Stomach (tissue), 9 donors: ENCODE measurements around the gene FOXL2. TPM values are rescaled to one million over a fixed set of nuclear protein-coding genes. Genes with fewer than 3 reads are reported as not detected.

Source experiments
- DNase-seq, 2 donors: peaks; one replicate each; pipeline versions ENCODE4 v3.0.0 to v3.0.0-alpha.2; 2013 to 2019
- H3K27ac ChIP-seq, 5 donors: fragments of 200-600 bp in 4 of 5; sonication (generic) in 4 of 5; one replicate each; pipeline ENCODE4 v1.5.1; 2013 to 2019; ENCODE audit warnings: mild to moderate bottlenecking in 1 of 5, moderate library complexity in 1 of 5
- H3K27me3 ChIP-seq, 3 donors: fragments of 200-600 bp; sonication (generic); one replicate each; pipeline ENCODE4 v1.5.1; 2017 to 2019; ENCODE audit warnings: mixed run types in 1 of 3
- H3K36me3 ChIP-seq, 4 donors: fragments of 200-600 bp; sonication (generic); 1 replicate in 3 of 4; 2 replicates in 1 of 4; pipeline ENCODE4 v1.5.1; 2016 to 2019
- H3K4me1 ChIP-seq, 4 donors: fragments of 200-600 bp; sonication (generic); one replicate each; pipeline ENCODE4 v1.5.1; 2016 to 2019
- H3K4me3 ChIP-seq, 4 donors: fragments of 200-600 bp; sonication (generic) in 3 of 4; one replicate each; pipeline ENCODE4 v1.5.1; 2016 to 2019; ENCODE audit warnings: mild to moderate bottlenecking in 1 of 4
- H3K9me3 ChIP-seq, 4 donors: fragments of 200-600 bp; sonication (generic); one replicate each; pipeline ENCODE4 v1.5.1; 2016 to 2019
- CTCF ChIP-seq, 7 experiments: fragments of 450-650 bp in 4 of 7; fragments of 200-600 bp in 3 of 7; sonication (generic) in 3 of 7; IDR thresholded peaks; one replicate each; pipeline ENCODE4 v1.5.1; 2016 to 2019; ENCODE audit warnings: antibody characterized with exemption in 7 of 7, control low read depth in 2 of 7, mild to moderate bottlenecking in 1 of 7
- EP300 ChIP-seq: sonication (generic); formaldehyde crosslinking; IDR thresholded peaks from one replicate; pipeline ENCODE4 v1.6.1; 2017; ENCODE audit warnings: antibody characterized with exemption
- POLR2A ChIP-seq, 4 donors: fragments of 450-650 bp; IDR thresholded peaks; one replicate each; pipeline ENCODE4 v1.6.1; 2016; ENCODE audit warnings: antibody characterized with exemption in 4 of 4, control low read depth in 2 of 4, mild to moderate bottlenecking in 1 of 4, moderate library complexity in 1 of 4
- POLR2AphosphoS5 ChIP-seq, 3 donors: sonication (generic); formaldehyde crosslinking; IDR thresholded peaks; one replicate each; pipeline ENCODE4 v1.6.1; 2016; ENCODE audit warnings: antibody characterized with exemption in 3 of 3
- WGBS, 5 donors: extraction: QIAGEN DNeasy Blood & Tissue Kit in 3 of 5; methylation state at CpG; one replicate each; pipeline versions ENCODE4 v1.1.5 to v1.1.7; 2013 to 2018; 5-methylcytosine and 5-hydroxymethylcytosine counted together
- intact Hi-C: fragments of 100-400 bp; cut with DNase I; formaldehyde crosslinking; loops from one replicate; pipeline ENCODE4 v1.15.1; 2023; ENCODE audit warnings: low total_unique reads
- polyA plus RNA-seq, 3 donors: library from polyadenylated mRNA; stranded (reverse); fragments of 200-250 nt; gene quantifications; one replicate each; pipeline ENCODE4 v1.2.3, GENCODE V29; 2013
- total RNA-seq, 5 donors: library from RNA; depleted of rRNA; stranded (reverse); fragments of >200 nt; gene quantifications; one replicate each; pipeline versions ENCODE4 v1.1.0 to v1.2.3, GENCODE V29; 2014 to 2016
- donor health status: healthy with polysubstance abuse.
- donor health status: Bipolar disorder and iron deficiency.
- donor health status: healthy.

The FOXL2 gene
- total and polyA plus RNA-seq, 8 donors = not detected

GRCh38 chr3:138944929-138945708 lies 1.8 kb downstream of the FOXL2 start:
- intact Hi-C loops = no loop called here
- no peak overlapping the region for H3K27ac ChIP-seq
- no peak for TF ChIP-seq EP300
- no peak for TF ChIP-seq CTCF (IDR thresholded peaks at IDR 0.05)
- no peak for TF ChIP-seq POLR2AphosphoS5 (IDR thresholded peaks at IDR 0.05)
- TF ChIP-seq POLR2A (IDR thresholded peaks at IDR 0.05) = no peak
- no peaks in the 10 kb centered on the region for H3K9me3 ChIP-seq
- no peaks in the 10 kb centered on the region for H3K36me3 ChIP-seq
- peaks cover 39 to 52% (median 47%) of the 10 kb centered on the region in 4 donors for H3K4me1 ChIP-seq
- peaks cover 71 to 100% (median 100%) of the 10 kb centered on the region in 3 donors for H3K27me3 ChIP-seq
- DNase-seq = peak in 1 of 2 donors; percentile 60
- H3K4me3 ChIP-seq = peak overlapping the region; percentile 20 to 58 (median 46)
- WGBS, 5 donors = 2 to 5% (median 3%) methylated on average over 55 to 80 of the region's 80 CpGs

GRCh38 chr3:138944654-138944928 lies 2.3 kb downstream of the FOXL2 start:
- Histone ChIP-seq H3K9me3 (no peaks in the 10 kb centered on the region), H3K27ac (no peak overlapping the region), H3K4me3 (peak overlapping the region; percentile 20 to 58 (median 46)), H3K27me3 (peaks cover 71 to 100% (median 100%) of the 10 kb centered on the region in 3 donors), H3K36me3 (no peaks in the 10 kb centered on the region), H3K4me1 (peaks cover 35 to 51% (median 46%) of the 10 kb centered on the region in 4 donors)
- intact Hi-C loops = no loop called here
- no peak for DNase-seq
- 3 to 11% (median 7%) methylated on average over 12 of the region's 12 CpGs for WGBS, 5 donors
- no peak for TF ChIP-seq POLR2A (IDR thresholded peaks at IDR 0.05)
- TF ChIP-seq CTCF (IDR thresholded peaks at IDR 0.05) = no peak
- TF ChIP-seq POLR2AphosphoS5 (IDR thresholded peaks at IDR 0.05) = no peak
- TF ChIP-seq EP300 = no peak

GRCh38 chr3:138943724-138944653 lies 2.9 kb downstream of the FOXL2 start:
- H3K4me3 ChIP-seq = peak overlapping the region in 1 of 4 donors; percentile 51
- TF ChIP-seq POLR2A (IDR thresholded peaks at IDR 0.05) (no peak), EP300 (no peak), CTCF (IDR thresholded peaks at IDR 0.05) (no peak), POLR2AphosphoS5 (IDR thresholded peaks at IDR 0.05) (no peak)
- peak in 1 of 2 donors; percentile 45 for DNase-seq
- no peaks in the 10 kb centered on the region for H3K9me3 ChIP-seq
- intact Hi-C loops = no loop called here
- H3K27me3 ChIP-seq = peaks cover 73 to 100% (median 100%) of the 10 kb centered on the region in 3 donors
- no peak overlapping the region for H3K27ac ChIP-seq
- peaks cover 37 to 52% (median 49%) of the 10 kb centered on the region in 4 donors for H3K4me1 ChIP-seq
- H3K36me3 ChIP-seq = no peaks in the 10 kb centered on the region
- WGBS, 5 donors = 12 to 16% (median 16%) methylated on average over 30 of the region's 30 CpGs

GRCh38 chr3:138942861-138943623 lies 3.9 kb downstream of the FOXL2 start:
- TF ChIP-seq EP300 = no peak
- no peak for TF ChIP-seq CTCF (IDR thresholded peaks at IDR 0.05)
- no peak overlapping the region for H3K27ac ChIP-seq
- H3K36me3 ChIP-seq = no peaks in the 10 kb centered on the region
- peaks cover 47 to 61% (median 58%) of the 10 kb centered on the region in 4 donors for H3K4me1 ChIP-seq
- intact Hi-C loops = no loop called here
- H3K27me3 ChIP-seq = peaks cover 80 to 100% (median 100%) of the 10 kb centered on the region in 3 donors
- no peaks in the 10 kb centered on the region for H3K9me3 ChIP-seq
- 15 to 24% (median 17%) methylated on average over 21 to 25 of the region's 25 CpGs for WGBS, 5 donors
- peak in 1 of 2 donors; percentile 21 for DNase-seq
- no peak overlapping the region for H3K4me3 ChIP-seq
